SH-SY5Y (cell line): ENCODE measurements around the gene TMED1.

ENCODE experiments used
- GATA2 ChIP-seq: IDR thresholded peaks from 2 replicates; pipeline ENCODE4 v1.6.1; 2011; ENCODE audit warnings: mild to moderate bottlenecking, low read depth, low read length
- GATA3 ChIP-seq: IDR thresholded peaks from 2 replicates; pipeline ENCODE4 v1.6.1; 2011; ENCODE audit warnings: low read depth, mild to moderate bottlenecking, low read length, moderate library complexity

The TMED1 gene

DNA sequence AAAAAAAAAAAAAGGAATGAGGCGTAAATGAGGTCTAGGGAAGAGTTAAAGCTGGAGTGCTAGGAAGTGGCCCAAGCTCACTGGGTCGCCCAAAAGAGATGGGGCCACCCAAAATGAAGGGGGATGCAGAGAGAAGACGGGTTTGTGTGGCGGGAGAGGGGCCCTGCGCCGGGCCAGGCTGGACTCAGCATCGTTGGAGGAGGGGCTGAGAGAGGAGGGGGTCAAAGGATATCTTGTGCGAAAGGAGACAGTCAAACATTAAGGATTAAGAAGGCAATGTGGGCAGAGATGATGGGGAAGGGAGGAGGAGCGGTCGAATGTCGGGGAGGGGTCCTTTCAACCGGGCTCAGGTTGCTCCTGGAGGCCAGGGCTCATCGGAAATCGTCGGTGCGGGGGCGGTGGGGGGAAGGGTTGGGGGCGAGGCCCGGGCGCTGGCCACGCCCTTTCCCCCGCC, 34.5 kb upstream of the TMED1 start:
- TF ChIP-seq GATA3, result no peak
- TF ChIP-seq GATA2, result no peak

DNA sequence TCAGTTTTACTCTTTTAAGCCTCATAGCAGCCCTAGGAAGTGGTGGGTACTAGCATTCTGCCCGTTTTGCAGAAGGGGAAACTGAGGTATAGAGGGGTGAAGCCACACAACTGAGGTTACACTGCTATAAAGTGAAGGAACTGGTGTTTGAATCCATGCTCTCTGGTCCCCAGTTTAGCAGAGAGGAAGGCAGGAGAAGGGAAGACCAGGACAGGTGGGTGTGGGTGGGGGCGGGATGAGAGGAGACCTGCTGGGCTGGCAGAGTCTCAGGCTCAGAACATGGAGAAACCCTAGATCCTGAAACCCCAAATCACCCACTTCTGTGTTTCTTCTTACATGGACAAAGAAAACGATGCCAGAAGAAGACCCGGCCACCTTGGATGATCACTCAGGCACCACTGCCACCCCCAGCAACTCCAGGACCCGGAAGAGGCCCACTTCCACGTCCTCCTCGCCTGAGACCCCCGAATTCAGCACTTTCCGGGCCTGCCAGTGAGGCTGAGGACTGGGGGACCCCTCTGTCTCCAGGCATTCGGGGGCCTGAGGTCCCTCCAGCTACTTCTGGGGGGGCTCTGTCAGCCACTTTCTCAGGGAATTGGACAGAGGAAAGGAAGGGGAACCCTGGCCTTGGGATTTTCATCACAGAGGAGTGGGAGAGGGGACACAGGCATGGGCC, 33.0 kb upstream of the TMED1 start:
- TF ChIP-seq GATA2 (no peak), GATA3 (no peak)

DNA sequence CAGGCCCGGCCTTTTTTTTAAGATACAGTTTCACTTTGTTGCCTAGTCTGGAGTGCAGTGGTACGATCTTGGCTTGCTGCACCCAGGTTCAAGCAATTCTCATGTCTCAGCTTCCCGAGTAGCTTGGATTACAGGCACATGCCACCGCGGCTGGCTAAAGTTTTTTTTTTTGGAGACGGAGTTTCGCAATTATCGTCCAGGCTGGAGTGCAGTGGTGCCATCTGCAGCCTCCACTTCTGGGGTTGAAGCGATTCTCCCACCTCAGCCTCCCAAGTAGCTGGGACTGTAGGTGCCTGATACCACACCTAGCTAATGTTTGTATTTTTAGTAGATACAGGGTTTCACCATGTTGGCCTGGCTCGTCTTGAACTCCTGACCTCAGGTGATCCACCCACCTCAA, 30.5 kb upstream of the TMED1 start:
- TF ChIP-seq GATA3 (no peak), GATA2 (no peak)

DNA sequence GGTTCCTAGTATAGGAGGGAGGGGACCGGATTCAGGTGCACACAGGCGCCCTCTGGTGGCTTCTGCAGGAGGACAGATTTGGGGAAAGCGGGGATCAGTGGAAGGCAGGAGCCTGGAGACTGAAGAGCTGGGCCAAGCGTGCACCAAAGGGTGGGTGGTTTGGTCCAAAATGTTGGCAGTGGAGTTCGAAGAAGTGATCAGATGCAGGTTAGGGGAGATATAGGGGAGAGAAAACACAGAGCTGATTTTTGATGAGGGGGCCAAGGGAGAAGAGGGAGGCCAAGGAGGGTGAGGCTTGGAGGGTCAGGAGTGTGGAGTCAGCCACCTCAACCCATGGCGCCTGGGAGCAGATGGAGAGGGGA, 28.5 kb upstream of the TMED1 start:
- TF ChIP-seq GATA2 (no peak), GATA3 (no peak)

DNA sequence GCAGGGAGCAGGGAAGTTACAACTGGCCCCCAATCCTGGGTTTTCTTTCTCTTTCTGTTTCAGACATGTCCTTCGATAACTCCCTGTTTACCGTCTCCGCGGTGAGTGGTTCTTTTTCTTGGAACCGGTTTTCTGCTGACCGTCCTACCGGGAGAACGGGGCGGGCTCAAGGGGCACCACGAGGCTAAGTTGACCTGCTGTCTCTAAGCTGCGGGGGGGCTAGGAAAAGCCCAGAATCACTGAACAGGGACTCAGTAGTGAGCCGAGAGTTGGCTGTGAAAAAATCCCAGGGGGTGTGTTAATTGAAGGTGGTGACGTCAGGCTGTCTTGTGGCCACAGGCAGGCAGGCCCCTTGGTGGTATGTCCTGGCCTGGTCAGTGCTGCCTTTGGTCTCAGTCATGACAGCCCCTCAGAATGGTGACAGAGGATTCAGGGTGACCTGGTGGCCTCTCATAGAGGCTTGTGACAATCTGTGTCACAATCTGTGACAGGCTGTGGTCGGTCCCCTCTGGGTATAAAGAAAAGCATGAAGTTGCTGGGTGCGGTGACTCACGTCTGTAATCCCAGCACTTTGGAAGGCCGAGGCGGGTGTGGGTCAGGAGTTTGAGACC, 27.2 kb upstream of the TMED1 start:
- no peak for TF ChIP-seq GATA3
- no peak for TF ChIP-seq GATA2

DNA sequence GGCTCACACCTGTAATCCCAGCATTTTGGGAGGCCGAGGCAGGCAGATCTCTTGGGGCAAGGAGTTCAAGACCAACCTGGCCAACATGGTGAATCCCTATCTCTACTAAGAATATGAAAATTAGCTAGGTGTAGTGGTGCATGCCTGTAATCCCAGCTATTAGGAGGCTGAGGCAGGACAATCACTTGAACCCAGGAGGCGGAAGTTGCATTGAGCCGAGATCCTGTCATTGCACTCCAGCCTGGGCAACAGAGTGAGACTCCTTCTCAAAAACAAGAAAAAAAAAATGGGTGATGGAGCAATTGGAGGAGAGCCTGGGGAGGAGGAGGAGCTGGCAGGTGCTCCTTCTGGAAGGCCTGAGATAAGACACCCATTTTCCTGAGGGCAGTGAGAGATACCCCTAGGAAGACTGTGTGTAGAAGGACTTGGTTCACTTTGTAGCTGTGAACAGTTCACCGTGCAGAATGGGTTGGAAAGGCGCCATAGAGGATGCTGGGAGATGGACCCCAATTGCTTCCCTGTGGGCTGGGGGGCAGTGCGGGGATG, 26.6 kb upstream of the TMED1 start:
- TF ChIP-seq GATA2, result no peak
- TF ChIP-seq GATA3, result no peak

DNA sequence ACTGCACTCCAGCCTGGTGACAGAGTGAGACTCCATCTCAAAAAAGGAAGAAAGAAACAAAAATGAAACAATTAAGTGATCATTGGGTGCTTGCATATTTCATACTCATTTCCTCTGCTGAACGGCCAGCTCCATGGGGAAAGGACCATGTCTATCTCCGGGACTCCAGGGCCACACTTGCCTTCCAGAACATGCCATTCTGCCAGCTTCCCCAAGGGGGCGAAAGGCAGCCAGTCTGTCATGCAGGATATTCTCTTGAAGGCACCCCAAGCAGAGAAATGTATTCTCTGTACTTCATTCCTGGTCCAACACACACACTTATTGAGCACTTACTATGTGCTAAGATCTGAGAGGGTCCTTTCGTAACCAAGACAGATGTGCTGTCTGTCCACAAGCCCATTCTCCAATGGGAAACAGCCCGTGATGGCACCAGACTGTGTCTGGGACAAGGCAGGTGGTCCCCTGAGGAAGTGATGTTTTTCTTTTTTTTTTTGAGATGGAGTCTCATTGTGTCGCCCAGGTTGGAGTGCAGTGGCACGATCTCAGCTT, 25.2 kb upstream of the TMED1 start:
- TF ChIP-seq GATA3 (no peak), GATA2 (no peak)

DNA sequence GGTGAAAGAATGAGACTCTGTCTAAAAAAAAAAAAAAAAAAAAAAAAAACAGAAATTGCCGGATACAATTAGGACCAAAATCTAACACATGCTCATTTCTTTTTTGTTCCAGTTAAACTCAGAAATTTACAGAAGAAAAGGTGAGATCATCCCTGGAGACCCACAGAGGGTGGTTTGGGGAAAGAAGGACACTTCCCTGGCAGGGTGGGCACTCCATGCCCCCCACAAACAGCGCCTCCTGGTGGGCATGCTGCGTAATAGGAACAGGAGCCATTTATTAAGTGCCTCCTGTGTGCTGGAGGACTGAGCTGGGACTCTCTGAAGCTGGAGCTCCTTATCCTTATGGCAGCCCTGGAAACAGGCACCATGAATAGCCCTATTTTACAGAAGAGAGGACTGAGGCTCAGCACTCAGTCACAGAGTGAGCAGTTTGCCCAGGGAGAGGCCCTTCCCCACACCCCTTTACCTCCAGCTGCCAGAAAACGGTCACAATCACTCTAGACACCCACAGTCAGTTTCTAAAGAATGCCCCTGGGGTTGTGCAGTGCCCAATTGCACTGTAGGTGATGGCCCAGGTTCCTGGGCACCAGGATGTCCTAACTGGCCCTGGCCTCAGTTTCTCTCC, 22.3 kb upstream of the TMED1 start:
- TF ChIP-seq GATA2 (no peak), GATA3 (no peak)

DNA sequence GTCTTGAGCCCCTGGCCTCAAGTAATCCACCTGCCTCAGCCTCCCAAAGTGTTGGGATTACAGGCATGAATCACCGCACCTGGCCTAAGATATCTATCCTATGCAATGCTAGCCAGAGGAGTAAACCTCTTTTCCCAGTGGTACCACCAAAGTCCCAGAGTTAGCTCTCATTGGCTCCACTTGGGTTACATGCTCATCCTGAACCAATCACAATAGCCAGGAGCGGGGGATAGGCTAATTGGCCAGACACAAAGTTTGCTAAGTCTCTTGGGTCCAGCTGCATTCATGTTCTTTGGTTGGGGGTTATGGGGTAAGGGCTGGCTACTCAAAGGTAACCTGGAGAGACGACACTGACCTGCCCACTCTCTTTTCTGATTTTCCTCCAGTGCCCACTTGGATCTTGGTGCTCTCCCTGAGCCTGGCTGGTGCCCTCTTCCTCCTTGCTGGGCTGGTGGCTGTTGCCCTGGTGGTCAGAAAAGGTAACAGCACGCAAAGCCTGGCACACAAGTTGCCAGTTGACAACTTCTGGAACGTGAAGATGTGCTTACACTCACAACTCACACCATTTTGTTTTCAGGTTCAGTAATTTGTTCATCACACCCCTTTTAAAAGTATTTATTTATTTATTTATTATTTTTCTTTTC, 20.0 kb upstream of the TMED1 start:
- TF ChIP-seq GATA2, result no peak
- TF ChIP-seq GATA3, result no peak

DNA sequence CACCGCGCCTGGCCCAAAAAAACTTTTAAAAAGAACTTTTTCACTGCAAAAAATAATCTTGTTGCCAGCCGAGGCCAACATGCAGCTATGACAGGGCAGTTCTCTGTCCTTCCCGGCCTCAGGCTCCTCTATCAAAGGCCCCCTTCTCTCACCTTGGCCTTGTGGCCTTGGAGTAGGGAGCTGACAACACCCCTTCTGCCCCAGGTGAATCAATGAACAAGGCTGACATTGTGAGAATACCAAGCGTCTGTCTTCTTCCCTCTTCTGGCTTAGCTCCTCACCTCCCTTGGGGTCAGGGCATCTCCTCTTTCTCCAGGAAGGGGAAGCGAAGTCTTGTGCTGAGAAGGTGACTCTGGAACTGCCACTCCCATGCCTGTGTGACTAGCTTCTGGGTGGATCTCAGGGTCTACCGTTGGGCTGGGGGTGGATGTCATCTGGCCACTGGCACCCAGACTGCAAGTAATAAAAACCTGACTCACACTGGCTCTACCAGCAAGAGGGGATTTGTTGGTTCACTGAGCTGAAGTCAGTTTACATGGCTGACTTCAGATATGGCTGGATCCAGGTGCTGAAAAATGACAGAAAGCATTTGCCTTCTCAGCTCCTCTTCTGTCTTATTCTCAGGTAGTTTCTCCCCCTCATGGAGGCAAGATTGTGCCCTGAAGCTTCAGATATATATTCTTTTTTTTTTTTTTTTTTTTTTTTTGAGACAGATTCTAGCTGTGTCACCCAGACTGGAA, 18.5 kb upstream of the TMED1 start:
- TF ChIP-seq GATA3 (no peak), GATA2 (no peak)

DNA sequence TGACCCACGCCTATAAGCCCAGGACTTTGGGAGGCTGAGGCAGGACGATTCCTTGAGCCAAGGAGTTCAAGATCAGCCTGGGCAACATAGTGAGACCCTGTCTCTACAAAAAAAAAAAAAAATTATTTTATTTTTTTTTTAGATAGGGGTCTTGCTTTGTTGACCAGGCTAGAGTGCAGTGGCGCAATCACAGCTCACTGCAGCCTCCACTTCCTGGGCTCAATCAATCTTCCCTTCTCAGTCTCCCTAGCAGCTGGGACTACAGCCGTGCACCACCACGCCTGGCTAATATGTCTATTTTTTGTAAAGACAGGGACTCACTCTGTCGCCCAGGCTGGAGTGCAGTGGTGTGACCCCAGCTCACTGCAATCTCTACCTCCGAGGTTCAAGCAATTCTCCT, 16.9 kb upstream of the TMED1 start:
- no peak for TF ChIP-seq GATA2
- TF ChIP-seq GATA3, result no peak

DNA sequence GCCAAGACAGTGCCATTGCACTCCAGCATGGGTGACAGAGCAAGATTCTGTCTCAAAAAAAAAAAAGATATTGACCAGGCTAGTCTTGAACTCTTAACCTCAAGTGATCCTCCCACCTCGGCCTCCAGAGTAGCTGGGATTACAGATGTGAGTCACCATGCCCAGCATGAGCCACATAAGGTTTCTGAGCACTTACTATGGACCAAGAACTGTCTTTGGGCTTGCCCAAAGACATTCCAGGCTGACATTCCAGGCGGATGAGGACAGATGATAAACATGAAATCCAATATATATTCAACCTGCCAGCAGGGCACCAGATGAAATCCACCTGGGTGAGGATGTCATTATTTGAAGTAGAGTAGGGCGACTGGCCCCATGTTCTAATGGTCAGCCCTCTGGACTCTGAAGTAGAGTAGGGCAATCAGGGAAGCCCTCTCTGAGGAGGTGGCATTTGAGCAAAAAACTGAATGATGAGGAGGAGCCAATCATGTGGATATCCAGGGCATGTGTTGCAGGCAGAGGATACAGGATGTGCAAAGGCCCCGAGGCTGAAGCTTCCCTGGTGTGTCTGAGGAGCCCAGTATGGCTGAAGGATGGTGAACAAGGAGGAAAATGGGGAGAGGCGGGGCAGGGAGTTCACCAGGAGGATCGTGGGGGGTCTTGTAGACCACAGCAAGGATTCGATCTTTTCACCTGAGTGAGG, 16.2 kb upstream of the TMED1 start:
- no peak for TF ChIP-seq GATA3
- no peak for TF ChIP-seq GATA2

DNA sequence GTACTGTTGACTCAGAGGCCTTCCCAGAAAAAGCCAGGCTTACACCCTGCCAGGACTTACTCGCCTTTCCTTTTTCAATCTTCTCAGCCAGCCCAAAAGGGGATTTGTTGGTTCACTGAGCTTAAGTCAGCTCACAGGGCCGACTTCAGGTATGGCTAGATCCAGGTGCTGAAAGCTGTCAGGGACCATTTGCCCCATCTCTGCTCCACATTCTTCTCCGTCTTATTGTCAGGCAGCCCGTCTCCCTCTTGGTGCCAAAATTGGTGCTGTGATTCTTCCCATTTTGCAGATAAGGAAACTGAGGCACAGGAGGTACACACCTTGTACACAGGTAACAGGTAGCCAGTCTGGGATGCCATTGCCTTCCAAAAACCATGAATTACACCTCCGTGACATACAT, 14.6 kb upstream of the TMED1 start:
- TF ChIP-seq GATA3 (no peak), GATA2 (no peak)

DNA sequence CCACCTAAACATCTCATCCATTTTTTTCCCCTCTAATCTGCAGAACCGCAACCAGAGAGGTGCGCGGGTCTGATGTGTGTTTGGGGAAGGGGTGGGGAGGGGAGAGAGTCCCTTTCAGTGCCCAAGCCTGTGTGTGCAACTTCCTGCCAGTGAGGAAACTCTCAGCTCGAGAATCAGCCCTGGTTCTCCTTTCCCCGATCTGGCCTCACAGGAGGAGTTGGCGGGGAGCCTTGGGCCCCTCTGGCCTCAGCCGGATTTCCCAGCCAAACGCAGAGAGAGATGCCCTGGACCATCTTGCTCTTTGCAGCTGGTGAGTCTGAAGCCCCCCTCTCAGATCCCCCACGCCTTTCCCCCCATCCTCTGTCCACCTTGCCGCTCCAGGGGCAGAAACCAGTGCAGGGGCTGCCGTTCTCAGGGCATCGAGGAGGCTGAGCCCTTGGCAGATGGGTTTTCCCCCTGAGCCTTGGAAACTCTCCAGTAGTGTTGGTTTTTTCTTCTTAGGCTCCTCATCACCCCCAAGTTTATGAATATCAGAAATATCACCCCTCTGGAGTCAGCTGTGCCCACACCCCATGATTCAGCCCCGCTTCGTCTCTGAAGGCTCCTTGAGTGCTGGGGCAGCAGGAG, 12.3 kb upstream of the TMED1 start, which contains the start of gene C19orf38:
Gene C19orf38, plus strand, starts transcription at position 186 of the 627 bp plus-strand sequence. Its CDS starts 94 bp downstream, at position 280.
- TF ChIP-seq GATA3 (no peak), GATA2 (no peak)
